ENCODE results near the gene CKMT2.
A peak's percentile ranks its signal among the peaks of the same experiment; 100 is the strongest.
"Not testable (repeated sequence)": the region's sequence is repeated elsewhere in the genome, so short reads cannot be mapped to it uniquely, and the experiment has no call there.

Gene CKMT2

GRCh38 chr5:81253875-81254274, 20.8 kb downstream of the CKMT2 start:
- DNase-seq: no peak

GRCh38 chr5:81254886-81255559, 21.9 kb downstream of the CKMT2 start:
- no peak for DNase-seq

- no peak for DNase-seq
These were observed 23.6 kb downstream of the CKMT2 start for GRCh38 chr5:81256766-81257165.

- DNase-seq: not testable (repeated sequence)
These were observed 29.7 kb downstream of the CKMT2 start for GRCh38 chr5:81262796-81263195.

- DNase-seq: no peak
These were observed 32.0 kb downstream of the CKMT2 start for GRCh38 chr5:81265101-81265500.

GRCh38 chr5:81268521-81269196, 35.5 kb downstream of the CKMT2 start:
- DNase-seq: no peak

GRCh38 chr5:81269751-81270393, 36.8 kb downstream of the CKMT2 start:
- no peak for DNase-seq

GRCh38 chr5:81270394-81271027, 37.4 kb downstream of the CKMT2 start:
- DNase-seq: not testable (repeated sequence)

- DNase-seq: no peak
These were observed 50.9 kb downstream of the CKMT2 start for GRCh38 chr5:81283976-81284375.

- no peak for DNase-seq
These were observed 53.0 kb downstream of the CKMT2 start for GRCh38 chr5:81286059-81286617.

- no peak for DNase-seq
These were observed 54.9 kb downstream of the CKMT2 start for GRCh38 chr5:81288021-81288433.

- DNase-seq: no peak
These were observed 57.0 kb downstream of the CKMT2 start for GRCh38 chr5:81290146-81290545.

- DNase-seq: no peak
These were observed 59.0 kb downstream of the CKMT2 start for GRCh38 chr5:81292130-81292529.

- not testable (repeated sequence) for DNase-seq
These were observed 60.9 kb downstream of the CKMT2 start for GRCh38 chr5:81294021-81294420.

- no peak for DNase-seq
These were observed 64.4 kb downstream of the CKMT2 start for GRCh38 chr5:81297531-81297930.

GRCh38 chr5:81300921-81301270, 67.8 kb downstream of the CKMT2 start:
- DNase-seq: no peak

GRCh38 chr5:81301271-81302015, 68.3 kb downstream of the CKMT2 start, which contains the start of gene ZCCHC9:
ZCCHC9 (plus strand) TSS chr5:81301587; CDS start chr5:81304758, 3,171 bp downstream.
- peak; percentile 96 for DNase-seq

GRCh38 chr5:81302596-81302995, 69.5 kb downstream of the CKMT2 start:
- no peak for DNase-seq

GRCh38 chr5:81303563-81303962, 70.4 kb downstream of the CKMT2 start:
- DNase-seq: no peak

GRCh38 chr5:81305785-81306184, 72.7 kb downstream of the CKMT2 start:
- DNase-seq: no peak

GRCh38 chr5:81308836-81309235, 75.7 kb downstream of the CKMT2 start:
- DNase-seq: no peak

GRCh38 chr5:81310402-81311063, 77.4 kb downstream of the CKMT2 start:
- DNase-seq: no peak
